Liver (tissue), 9 donors: Measurements from ENCODE around the gene CD274. TPM values are rescaled to one million over a fixed set of nuclear protein-coding genes. Genes with fewer than 3 reads are reported as not detected.

Experiments used
- DNase-seq: peaks from one replicate; pipeline ENCODE4 v3.0.0-alpha.2; 2017; ENCODE audit warnings: low spot score
- H3K27ac ChIP-seq, 2 donors: one replicate each; pipeline ENCODE4 v1.7.0; 2013; ENCODE audit warnings: inconsistent platforms in 2 of 2, low read length in 2 of 2, control low read depth in 1 of 2, low read depth in 1 of 2, mild to moderate bottlenecking in 1 of 2
- H3K27me3 ChIP-seq, 4 donors: one replicate each; pipeline versions ENCODE4 v1.6.1 to v1.7.0; 2013; ENCODE audit warnings: low read length in 3 of 4, inconsistent platforms in 1 of 4, mild to moderate bottlenecking in 1 of 4, moderate library complexity in 1 of 4; ENCODE audit not compliant: control insufficient read depth in 4 of 4, insufficient read depth in 4 of 4
- H3K36me3 ChIP-seq, 4 donors: one replicate each; pipeline versions ENCODE4 v1.6.1 to v1.7.0; 2013; ENCODE audit warnings: low read length in 3 of 4, mild to moderate bottlenecking in 3 of 4, low read depth in 1 of 4, moderate library complexity in 1 of 4; ENCODE audit not compliant: control insufficient read depth in 4 of 4, insufficient read depth in 3 of 4
- H3K4me1 ChIP-seq, 4 donors: one replicate each; pipeline versions ENCODE4 v1.6.1 to v1.7.0; 2013; ENCODE audit warnings: low read length in 3 of 4, mild to moderate bottlenecking in 3 of 4, moderate library complexity in 1 of 4; ENCODE audit not compliant: control insufficient read depth in 4 of 4, insufficient read depth in 4 of 4
- H3K4me3 ChIP-seq, 3 donors: one replicate each; pipeline versions ENCODE4 v1.6.1 to v1.7.0; 2013; ENCODE audit warnings: low read length in 3 of 3, control low read depth in 1 of 3, low read depth in 1 of 3, mild to moderate bottlenecking in 1 of 3
- H3K9ac ChIP-seq, 2 donors: one replicate each; pipeline ENCODE4 v1.7.0; 2013; ENCODE audit warnings: low read length in 2 of 2, mild to moderate bottlenecking in 2 of 2, moderate library complexity in 2 of 2, control low read depth in 1 of 2, low read depth in 1 of 2
- H3K9me3 ChIP-seq, 4 donors: one replicate each; pipeline versions ENCODE4 v1.6.1 to v1.7.0; 2013; ENCODE audit warnings: low read length in 3 of 4; ENCODE audit not compliant: control insufficient read depth in 4 of 4
- ATF3 ChIP-seq: IDR thresholded peaks from 2 replicates; pipeline ENCODE4 v1.6.1; 2016; ENCODE audit warnings: antibody characterized with exemption
- EGR1 ChIP-seq, 2 donors: IDR thresholded peaks; 2 replicates each; pipeline ENCODE4 v1.6.1; 2016 to 2018; ENCODE audit warnings: antibody characterized with exemption in 2 of 2, low read depth in 2 of 2
- FOXA1 ChIP-seq: IDR thresholded peaks from 2 replicates; pipeline ENCODE4 v1.6.1; 2016; ENCODE audit warnings: antibody characterized with exemption
- FOXA2 ChIP-seq: IDR thresholded peaks from 2 replicates; pipeline ENCODE4 v1.6.1; 2016; ENCODE audit warnings: antibody characterized with exemption
- GABPA ChIP-seq, 2 donors: IDR thresholded peaks in 1 of 2; conservative IDR thresholded peaks in 1 of 2; 2 replicates each; pipeline ENCODE4 v1.6.1; 2016; ENCODE audit warnings: antibody characterized with exemption in 2 of 2, mild to moderate bottlenecking in 1 of 2, moderate library complexity in 1 of 2
- HNF4A ChIP-seq, 2 donors: conservative IDR thresholded peaks; 2 replicates each; pipeline ENCODE4 v1.6.1; 2016; ENCODE audit warnings: antibody characterized with exemption in 2 of 2, mild to moderate bottlenecking in 2 of 2
- HNF4G ChIP-seq: IDR thresholded peaks from 2 replicates; pipeline ENCODE4 v1.6.1; 2016; ENCODE audit warnings: antibody characterized with exemption
- JUND ChIP-seq, 2 donors: IDR thresholded peaks; 2 replicates each; pipeline ENCODE4 v1.6.1; 2016; ENCODE audit warnings: antibody characterized with exemption in 2 of 2
- NR2F2 ChIP-seq: IDR thresholded peaks from 2 replicates; pipeline ENCODE4 v1.6.1; 2016; ENCODE audit warnings: antibody characterized with exemption
- RAD21 ChIP-seq, 2 donors: IDR thresholded peaks; 2 replicates each; pipeline ENCODE4 v1.6.1; 2016; ENCODE audit warnings: antibody characterized with exemption in 2 of 2, mild to moderate bottlenecking in 2 of 2
- RXRA ChIP-seq, 2 donors: IDR thresholded peaks; 2 replicates each; pipeline ENCODE4 v1.6.1; 2017 to 2018; ENCODE audit warnings: antibody characterized with exemption in 2 of 2, mild to moderate bottlenecking in 1 of 2
- TAF1 ChIP-seq: conservative IDR thresholded peaks from 2 replicates; pipeline ENCODE4 v1.6.1; 2016; ENCODE audit warnings: antibody characterized with exemption, mild to moderate bottlenecking
- YY1 ChIP-seq: IDR thresholded peaks from 2 replicates; pipeline ENCODE4 v1.6.1; 2016; ENCODE audit warnings: antibody characterized with exemption, mild to moderate bottlenecking
- ZBTB33 ChIP-seq: IDR thresholded peaks from 2 replicates; pipeline ENCODE4 v1.6.1; 2016; ENCODE audit warnings: antibody characterized with exemption
- WGBS: extraction: QIAGEN DNeasy Blood & Tissue Kit; methylation state at CpG from one replicate; pipeline ENCODE4 v1.1.7; 2013; 5-methylcytosine and 5-hydroxymethylcytosine counted together
- polyA plus RNA-seq, 2 donors: library from polyadenylated mRNA; stranded (reverse) in 1 of 2; unstranded in 1 of 2; fragments of 200-250 nt in 1 of 2; fragments of >200 nt in 1 of 2; fragmentation: Nextera tagmentation in 1 of 2; extraction: Ambion mirVana in 1 of 2; gene quantifications; one replicate each; pipeline versions ENCODE4 v1.2.1 to v1.2.3, GENCODE V29; 2013 to 2015
- total RNA-seq, 2 donors: library from RNA; depleted of rRNA; stranded (reverse); fragments of >200 nt; gene quantifications; one replicate each; pipeline ENCODE4 v1.2.3, GENCODE V29; 2014
- TF ChIP-seq, protein P1 (sequence below): IDR thresholded peaks from 2 replicates; pipeline ENCODE4 v1.6.1; 2016; ENCODE audit warnings: antibody characterized with exemption
- TF ChIP-seq, protein P2 (sequence below): fragments of 150-350 bp; IDR thresholded peaks from 2 replicates; pipeline ENCODE4 v1.5.1; 2017; ENCODE audit warnings: improper control_type of control experiment, low read depth, low read length; ENCODE audit not compliant: missing input control
- TF ChIP-seq, protein P3 (sequence below): IDR thresholded peaks from 2 replicates; pipeline ENCODE4 v1.6.1; 2016; ENCODE audit warnings: antibody characterized with exemption, mild to moderate bottlenecking
- donor health status: healthy.
- donor health status: healthy.
- donor health status: healthy.
- donor health status: healthy.
- donor health status: healthy.

The CD274 gene
- total and polyA plus RNA-seq, 4 donors, result 1.0 to 3.1 (median 1.9) TPM

- 58% methylated on average over 2 of the region's 2 CpGs for WGBS
- H3K27me3 ChIP-seq, result no peaks in the 10 kb centered on the region
These were observed 27.9 kb downstream of the CD274 start for GRCh38 chr9:5478206-5478605.

DNA sequence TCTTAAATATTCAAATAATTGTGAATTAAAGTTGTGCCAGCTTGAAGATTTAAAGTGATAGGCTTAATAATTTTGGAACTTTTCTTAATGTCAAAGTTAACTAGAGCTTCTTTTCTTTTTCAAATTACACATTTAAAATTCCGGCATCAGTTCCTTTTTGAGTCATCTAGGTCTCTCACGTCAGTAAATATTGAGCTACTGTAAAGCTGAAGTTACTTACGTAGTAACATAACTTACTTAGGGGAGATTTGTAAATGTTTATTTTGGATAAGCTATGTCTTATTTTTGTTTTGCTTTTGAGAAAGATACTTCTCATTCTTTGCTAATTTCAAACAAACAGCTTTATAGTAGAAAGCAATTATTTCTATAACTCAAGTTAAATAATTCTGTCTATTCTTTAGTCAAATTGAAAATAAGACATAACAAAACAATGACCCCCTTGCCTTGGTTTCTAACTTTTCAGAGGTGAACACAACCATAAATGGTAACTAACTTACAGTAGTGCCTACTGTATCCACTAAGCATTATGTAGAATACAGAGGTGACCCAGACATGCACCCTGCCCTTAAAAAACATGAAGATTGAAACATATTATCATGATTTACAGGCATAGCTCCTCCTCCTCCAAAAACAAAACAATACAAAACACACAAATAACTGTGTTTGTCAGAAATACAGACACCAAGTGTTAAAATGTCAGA is 29.8 kb downstream of the CD274 start:
- Histone ChIP-seq H3K4me1 (no peaks in the 10 kb centered on the region), H3K9ac (no peak overlapping the region), H3K27ac (no peak overlapping the region), H3K4me3 (no peak overlapping the region), H3K27me3 (no peaks in the 10 kb centered on the region), H3K9me3 (no peaks in the 10 kb centered on the region), H3K36me3 (no peaks in the 10 kb centered on the region)
- WGBS, result 74% methylated on average over 3 of the region's 3 CpGs
- TF ChIP-seq, protein P1, sequence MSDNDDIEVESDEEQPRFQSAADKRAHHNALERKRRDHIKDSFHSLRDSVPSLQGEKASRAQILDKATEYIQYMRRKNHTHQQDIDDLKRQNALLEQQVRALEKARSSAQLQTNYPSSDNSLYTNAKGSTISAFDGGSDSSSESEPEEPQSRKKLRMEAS, result no peak
- no peak for TF ChIP-seq HNF4G
- no peak for DNase-seq

More at GRCh38 chr9:5478206-5478605, 27.9 kb downstream of the CD274 start:
- Histone ChIP-seq H3K27ac (no peak overlapping the region), H3K4me1 (no peaks in the 10 kb centered on the region), H3K36me3 (no peaks in the 10 kb centered on the region), H3K9me3 (no peaks in the 10 kb centered on the region), H3K9ac (no peak overlapping the region), H3K4me3 (no peak overlapping the region)
- TF ChIP-seq JUND (IDR thresholded peaks at IDR 0.05), result no peak
- no peak for TF ChIP-seq ZBTB33
- no peak for TF ChIP-seq GABPA (IDR thresholded peaks at IDR 0.05 in 1 of 2, conservative IDR thresholded peaks at IDR 0.05 in 1 of 2)
- no peak for TF ChIP-seq EGR1 (IDR thresholded peaks at IDR 0.05; ENCODE audit: low read depth in 2 of 2)
- TF ChIP-seq RXRA (IDR thresholded peaks at IDR 0.05), result no peak
- TF ChIP-seq TAF1, result no peak
- TF ChIP-seq, protein P2, sequence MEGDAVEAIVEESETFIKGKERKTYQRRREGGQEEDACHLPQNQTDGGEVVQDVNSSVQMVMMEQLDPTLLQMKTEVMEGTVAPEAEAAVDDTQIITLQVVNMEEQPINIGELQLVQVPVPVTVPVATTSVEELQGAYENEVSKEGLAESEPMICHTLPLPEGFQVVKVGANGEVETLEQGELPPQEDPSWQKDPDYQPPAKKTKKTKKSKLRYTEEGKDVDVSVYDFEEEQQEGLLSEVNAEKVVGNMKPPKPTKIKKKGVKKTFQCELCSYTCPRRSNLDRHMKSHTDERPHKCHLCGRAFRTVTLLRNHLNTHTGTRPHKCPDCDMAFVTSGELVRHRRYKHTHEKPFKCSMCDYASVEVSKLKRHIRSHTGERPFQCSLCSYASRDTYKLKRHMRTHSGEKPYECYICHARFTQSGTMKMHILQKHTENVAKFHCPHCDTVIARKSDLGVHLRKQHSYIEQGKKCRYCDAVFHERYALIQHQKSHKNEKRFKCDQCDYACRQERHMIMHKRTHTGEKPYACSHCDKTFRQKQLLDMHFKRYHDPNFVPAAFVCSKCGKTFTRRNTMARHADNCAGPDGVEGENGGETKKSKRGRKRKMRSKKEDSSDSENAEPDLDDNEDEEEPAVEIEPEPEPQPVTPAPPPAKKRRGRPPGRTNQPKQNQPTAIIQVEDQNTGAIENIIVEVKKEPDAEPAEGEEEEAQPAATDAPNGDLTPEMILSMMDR, result no peak
- no peak for TF ChIP-seq FOXA1
- TF ChIP-seq YY1, result no peak
- TF ChIP-seq HNF4A (conservative IDR thresholded peaks at IDR 0.05), result no peak
- DNase-seq, result no peak

- H3K27me3 ChIP-seq, result no peaks in the 10 kb centered on the region
- no peaks in the 10 kb centered on the region for H3K4me1 ChIP-seq
- no peak for DNase-seq
- no peak overlapping the region for H3K27ac ChIP-seq
- H3K36me3 ChIP-seq, result no peaks in the 10 kb centered on the region
- H3K4me3 ChIP-seq, result no peak overlapping the region
- 88% methylated on average over 4 of the region's 4 CpGs for WGBS
- H3K9ac ChIP-seq, result no peak overlapping the region
- no peaks in the 10 kb centered on the region for H3K9me3 ChIP-seq
- TF ChIP-seq JUND (IDR thresholded peaks at IDR 0.05) (no peak), TAF1 (no peak), RXRA (IDR thresholded peaks at IDR 0.05) (no peak), GABPA (IDR thresholded peaks at IDR 0.05 in 1 of 2, conservative IDR thresholded peaks at IDR 0.05 in 1 of 2) (no peak), FOXA2 (no peak), ZBTB33 (no peak), RAD21 (IDR thresholded peaks at IDR 0.05) (no peak), YY1 (no peak), NR2F2 (no peak), HNF4G (no peak), ATF3 (no peak)
- TF ChIP-seq, protein P3, sequence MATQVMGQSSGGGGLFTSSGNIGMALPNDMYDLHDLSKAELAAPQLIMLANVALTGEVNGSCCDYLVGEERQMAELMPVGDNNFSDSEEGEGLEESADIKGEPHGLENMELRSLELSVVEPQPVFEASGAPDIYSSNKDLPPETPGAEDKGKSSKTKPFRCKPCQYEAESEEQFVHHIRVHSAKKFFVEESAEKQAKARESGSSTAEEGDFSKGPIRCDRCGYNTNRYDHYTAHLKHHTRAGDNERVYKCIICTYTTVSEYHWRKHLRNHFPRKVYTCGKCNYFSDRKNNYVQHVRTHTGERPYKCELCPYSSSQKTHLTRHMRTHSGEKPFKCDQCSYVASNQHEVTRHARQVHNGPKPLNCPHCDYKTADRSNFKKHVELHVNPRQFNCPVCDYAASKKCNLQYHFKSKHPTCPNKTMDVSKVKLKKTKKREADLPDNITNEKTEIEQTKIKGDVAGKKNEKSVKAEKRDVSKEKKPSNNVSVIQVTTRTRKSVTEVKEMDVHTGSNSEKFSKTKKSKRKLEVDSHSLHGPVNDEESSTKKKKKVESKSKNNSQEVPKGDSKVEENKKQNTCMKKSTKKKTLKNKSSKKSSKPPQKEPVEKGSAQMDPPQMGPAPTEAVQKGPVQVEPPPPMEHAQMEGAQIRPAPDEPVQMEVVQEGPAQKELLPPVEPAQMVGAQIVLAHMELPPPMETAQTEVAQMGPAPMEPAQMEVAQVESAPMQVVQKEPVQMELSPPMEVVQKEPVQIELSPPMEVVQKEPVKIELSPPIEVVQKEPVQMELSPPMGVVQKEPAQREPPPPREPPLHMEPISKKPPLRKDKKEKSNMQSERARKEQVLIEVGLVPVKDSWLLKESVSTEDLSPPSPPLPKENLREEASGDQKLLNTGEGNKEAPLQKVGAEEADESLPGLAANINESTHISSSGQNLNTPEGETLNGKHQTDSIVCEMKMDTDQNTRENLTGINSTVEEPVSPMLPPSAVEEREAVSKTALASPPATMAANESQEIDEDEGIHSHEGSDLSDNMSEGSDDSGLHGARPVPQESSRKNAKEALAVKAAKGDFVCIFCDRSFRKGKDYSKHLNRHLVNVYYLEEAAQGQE, result no peak
- TF ChIP-seq, protein P1, result no peak
These were observed 30.6 kb downstream of the CD274 start for GRCh38 chr9:5480919-5481318.
